ENCODE measurements around the gene F11R.
"Not testable (repeated sequence)": the region's sequence is repeated elsewhere in the genome, so short reads cannot be mapped to it uniquely, and the experiment has no call there.

- not testable (repeated sequence) for TF ChIP-seq CTCF (conservative IDR thresholded peaks at IDR 0.05 in 1 of 2, IDR thresholded peaks at IDR 0.05 in 1 of 2; ENCODE audit: low read depth in 1 of 2, low read length in 2 of 2); EZH2 (IDR thresholded peaks at IDR 0.05; ENCODE audit: low read length, missing control alignments)
Measured at GRCh38 chr1:161016683-161017082, 4.3 kb downstream of the F11R start.

Data from fibroblast of lung (primary cell).